CD14-positive monocyte (primary cell): ENCODE data around the gene FAM83G. TPM values are rescaled to one million over a fixed set of nuclear protein-coding genes. Genes with fewer than 3 reads are reported as not detected.

Experiments used
- DNase-seq, 3 donors: peaks; one replicate each; pipeline ENCODE4 v3.0.0-alpha.2; 2011 to 2022
- H2AFZ ChIP-seq: 2 replicates; pipeline ENCODE4 v1.6.0; 2012; ENCODE audit warnings: mild to moderate bottlenecking, low read depth, low read length, inconsistent platforms; ENCODE audit not compliant: insufficient read depth, poor library complexity, severe bottlenecking
- H3K27ac ChIP-seq, 2 donors: 1 replicate in 1 of 2; 2 replicates in 1 of 2; pipeline ENCODE4 v1.5.1; 2012 to 2013; ENCODE audit warnings: low read length in 2 of 2, control low read depth in 1 of 2, inconsistent platforms in 1 of 2, low read depth in 1 of 2, mild to moderate bottlenecking in 1 of 2
- H3K27me3 ChIP-seq, 2 donors: one replicate each; pipeline versions ENCODE4 v1.6.0 to v1.6.1; 2011 to 2013; ENCODE audit warnings: low read length in 2 of 2; ENCODE audit not compliant: control insufficient read depth in 2 of 2, insufficient read depth in 2 of 2
- H3K36me3 ChIP-seq, 2 donors: replicated peaks in 1 of 2; 1 replicate in 1 of 2; 2 replicates in 1 of 2; pipeline versions ENCODE4 v1.5.1 to v1.6.1; 2012 to 2013; ENCODE audit warnings: low read length in 2 of 2, control low read depth in 1 of 2, inconsistent platforms in 1 of 2, mild to moderate bottlenecking in 1 of 2; ENCODE audit not compliant: insufficient read depth in 2 of 2, control insufficient read depth in 1 of 2
- H3K4me1 ChIP-seq, 2 donors: 1 replicate in 1 of 2; 2 replicates in 1 of 2; pipeline versions ENCODE4 v1.5.1 to v1.6.1; 2012 to 2013; ENCODE audit warnings: low read length in 2 of 2, control low read depth in 1 of 2, inconsistent platforms in 1 of 2, mild to moderate bottlenecking in 1 of 2, moderate library complexity in 1 of 2; ENCODE audit not compliant: insufficient read depth in 2 of 2, control insufficient read depth in 1 of 2
- H3K4me2 ChIP-seq: replicated peaks from 2 replicates; pipeline ENCODE3; 2012; ENCODE audit warnings: low read length, moderate library complexity, mild to moderate bottlenecking; ENCODE audit not compliant: poor library complexity, severe bottlenecking; ENCODE audit errors: extremely low read depth
- H3K4me3 ChIP-seq, 3 experiments: fragments of 200-600 bp in 1 of 3; sonication (generic) in 1 of 3; replicated peaks in 1 of 3; 1 replicate in 2 of 3; 2 replicates in 1 of 3; pipeline ENCODE4 v1.5.1; 2011 to 2013; ENCODE audit warnings: low read length in 3 of 3, mild to moderate bottlenecking in 3 of 3, control low read depth in 2 of 3, low read depth in 2 of 3, inconsistent platforms in 1 of 3, moderate library complexity in 1 of 3
- H3K79me2 ChIP-seq: 2 replicates; pipeline ENCODE4 v1.6.0; 2012; ENCODE audit warnings: mild to moderate bottlenecking, control low read depth, inconsistent platforms, low read length, moderate library complexity; ENCODE audit not compliant: insufficient read depth
- H3K9ac ChIP-seq: 2 replicates; pipeline ENCODE4 v1.6.0; 2017; ENCODE audit warnings: low read length, mild to moderate bottlenecking; ENCODE audit not compliant: insufficient read depth, poor library complexity, severe bottlenecking
- H3K9me3 ChIP-seq, 2 donors: replicated peaks in 1 of 2; 1 replicate in 1 of 2; 2 replicates in 1 of 2; pipeline versions ENCODE4 v1.5.1 to v1.6.1; 2012 to 2013; ENCODE audit warnings: low read length in 2 of 2, control low read depth in 1 of 2; ENCODE audit not compliant: control insufficient read depth in 1 of 2, insufficient read depth in 1 of 2
- H4K20me1 ChIP-seq: 2 replicates; pipeline ENCODE4 v1.6.0; 2012; ENCODE audit warnings: mild to moderate bottlenecking, low read length, control low read depth, moderate library complexity; ENCODE audit not compliant: insufficient read depth
- H3K27ac Mint-ChIP-seq, 7 donors: one replicate each; pipeline ENCODE4 v1.8.0; 2020; ENCODE audit warnings: mild to moderate bottlenecking in 7 of 7, mixed read lengths in 7 of 7, moderate library complexity in 6 of 7, inconsistent platforms in 2 of 7
- H3K27me3 Mint-ChIP-seq, 3 donors: one replicate each; pipeline ENCODE4 v1.8.0; 2021 to 2022; ENCODE audit warnings: low read depth in 3 of 3, mild to moderate bottlenecking in 3 of 3, mixed read lengths in 3 of 3, moderate library complexity in 3 of 3, inconsistent platforms in 1 of 3
- H3K36me3 Mint-ChIP-seq, 2 donors: one replicate each; pipeline ENCODE4 v1.8.0; 2020; ENCODE audit warnings: mixed read lengths in 2 of 2, inconsistent platforms in 1 of 2, mild to moderate bottlenecking in 1 of 2
- H3K4me1 Mint-ChIP-seq: one replicate; pipeline ENCODE4 v1.8.0; 2020; ENCODE audit warnings: mild to moderate bottlenecking, mixed read lengths
- H3K4me3 Mint-ChIP-seq, 2 donors: one replicate each; pipeline ENCODE4 v1.8.0; 2020; ENCODE audit warnings: mild to moderate bottlenecking in 2 of 2, mixed read lengths in 2 of 2, moderate library complexity in 1 of 2
- H3K9me3 Mint-ChIP-seq, 7 donors: one replicate each; pipeline ENCODE4 v1.8.0; 2020 to 2022; ENCODE audit warnings: mixed read lengths in 7 of 7, mild to moderate bottlenecking in 6 of 7, moderate library complexity in 6 of 7, inconsistent platforms in 2 of 7
- WGBS: methylation state at CpG from one replicate; pipeline ENCODE4 v1.1.5; 2013; ENCODE audit warnings: missing lambda C conversion rate; ENCODE audit not compliant: insufficient coverage; 5-methylcytosine and 5-hydroxymethylcytosine counted together
- intact Hi-C, 2 donors: fragments of 100-400 bp; cut with micrococcal nuclease; formaldehyde crosslinking; loops; one replicate each; pipeline versions ENCODE4 v1.15.0 to v1.15.1; 2023
- polyA plus RNA-seq, 3 donors: library from polyadenylated mRNA; depleted of rRNA in 1 of 3; unstranded in 2 of 3; stranded (reverse) in 1 of 3; fragments of 300-500 nt in 2 of 3; fragments of >200 nt in 1 of 3; fragmentation: Illumina TruSeq in 2 of 3; gene quantifications; 1 replicate in 2 of 3; 2 replicates in 1 of 3; pipeline ENCODE4 v1.2.3, GENCODE V29; 2012 to 2021
- TF ChIP-seq, protein P1 (sequence below): fragments of 200-600 bp; IDR thresholded peaks from one replicate; pipeline ENCODE4 v1.8.0; 2022; ENCODE audit warnings: antibody characterized with exemption, mild to moderate bottlenecking

FAM83G gene
- polyA plus RNA-seq, 3 donors = 0.04 to 0.17 (median 0.08) TPM

DNA sequence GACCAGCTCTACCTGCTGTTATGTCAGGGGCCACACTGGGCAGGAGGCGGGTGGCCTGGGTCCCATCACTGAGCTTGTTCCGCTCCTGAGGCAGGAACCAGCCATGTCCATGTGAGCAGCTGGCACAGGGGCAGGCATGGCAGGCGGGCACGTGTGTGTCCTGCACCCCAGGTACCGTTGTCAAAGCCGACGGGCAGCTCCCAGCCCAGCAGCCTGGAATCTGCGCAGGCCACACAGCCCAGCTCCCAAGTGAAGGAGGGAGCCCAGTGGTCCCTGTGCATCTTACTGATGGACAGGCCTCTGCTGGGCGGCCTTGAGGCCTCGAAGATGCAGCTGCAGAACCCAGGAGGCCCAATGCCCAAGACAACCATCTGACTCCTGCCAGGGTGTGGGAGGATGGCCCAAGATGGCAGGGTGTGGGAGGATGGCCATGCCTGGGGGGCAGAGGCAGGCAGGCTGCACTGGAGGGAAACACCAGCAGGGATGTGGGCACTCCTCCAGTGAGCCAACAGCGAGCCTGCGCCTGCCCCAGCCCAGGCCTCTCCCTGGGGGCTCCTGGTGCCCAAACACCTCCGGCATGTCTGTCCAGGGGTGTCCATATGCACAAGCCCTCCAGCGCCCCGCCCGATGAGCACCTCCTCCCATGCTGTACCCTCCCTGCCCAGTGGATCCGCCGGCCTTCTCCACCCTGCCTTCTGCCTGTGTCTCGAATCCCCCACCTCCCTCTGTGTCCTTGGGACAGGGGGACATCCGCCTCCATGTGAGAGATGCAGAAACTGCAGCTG, 12.8 kb downstream of the FAM83G start:
- Histone ChIP-seq H3K36me3 (no peaks in the 10 kb centered on the region), H3K27ac (no peak overlapping the region), H3K4me1 (no peaks in the 10 kb centered on the region), H4K20me1 (no peaks in the 10 kb centered on the region), H3K4me3 (no peak overlapping the region), H3K4me2 (no peak overlapping the region), H2AFZ (no peak overlapping the region), H3K9ac (no peak overlapping the region), H3K79me2 (no peaks in the 10 kb centered on the region), H3K27me3 (peaks cover 0 to 11% of the 10 kb centered on the region in 2 donors), H3K9me3 (no peaks in the 10 kb centered on the region)
- H3K27ac Mint-ChIP-seq = peak overlapping the region in 1 of 7 donors; percentile 52
- 96% methylated on average over 14 of the region's 20 CpGs for WGBS
- no peak overlapping the region for H3K4me3 Mint-ChIP-seq
- H3K36me3 Mint-ChIP-seq = peaks cover 0 to 6% of the 10 kb centered on the region in 2 donors
- H3K9me3 Mint-ChIP-seq = peaks cover 4 to 18% (median 11%) of the 10 kb centered on the region in 7 donors
- TF ChIP-seq, protein P1, sequence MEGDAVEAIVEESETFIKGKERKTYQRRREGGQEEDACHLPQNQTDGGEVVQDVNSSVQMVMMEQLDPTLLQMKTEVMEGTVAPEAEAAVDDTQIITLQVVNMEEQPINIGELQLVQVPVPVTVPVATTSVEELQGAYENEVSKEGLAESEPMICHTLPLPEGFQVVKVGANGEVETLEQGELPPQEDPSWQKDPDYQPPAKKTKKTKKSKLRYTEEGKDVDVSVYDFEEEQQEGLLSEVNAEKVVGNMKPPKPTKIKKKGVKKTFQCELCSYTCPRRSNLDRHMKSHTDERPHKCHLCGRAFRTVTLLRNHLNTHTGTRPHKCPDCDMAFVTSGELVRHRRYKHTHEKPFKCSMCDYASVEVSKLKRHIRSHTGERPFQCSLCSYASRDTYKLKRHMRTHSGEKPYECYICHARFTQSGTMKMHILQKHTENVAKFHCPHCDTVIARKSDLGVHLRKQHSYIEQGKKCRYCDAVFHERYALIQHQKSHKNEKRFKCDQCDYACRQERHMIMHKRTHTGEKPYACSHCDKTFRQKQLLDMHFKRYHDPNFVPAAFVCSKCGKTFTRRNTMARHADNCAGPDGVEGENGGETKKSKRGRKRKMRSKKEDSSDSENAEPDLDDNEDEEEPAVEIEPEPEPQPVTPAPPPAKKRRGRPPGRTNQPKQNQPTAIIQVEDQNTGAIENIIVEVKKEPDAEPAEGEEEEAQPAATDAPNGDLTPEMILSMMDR = no peak
- intact Hi-C loops = no loop called here
- H3K27me3 Mint-ChIP-seq = peaks cover 15 to 35% (median 16%) of the 10 kb centered on the region in 3 donors
- peaks cover 7% of the 10 kb centered on the region for H3K4me1 Mint-ChIP-seq
- no peak for DNase-seq

- TF ChIP-seq, protein P1 = no peak
- H3K4me1 ChIP-seq = no peaks in the 10 kb centered on the region
- H3K9me3 ChIP-seq = no peaks in the 10 kb centered on the region
- no peaks in the 10 kb centered on the region for H3K36me3 ChIP-seq
- WGBS = 93% methylated on average over 5 of the region's 6 CpGs
- H3K27me3 ChIP-seq = peaks cover 0 to 11% of the 10 kb centered on the region in 2 donors
- H3K79me2 ChIP-seq = no peaks in the 10 kb centered on the region
- H4K20me1 ChIP-seq = no peaks in the 10 kb centered on the region
- H3K9me3 Mint-ChIP-seq = peaks cover 0 to 13% (median 6%) of the 10 kb centered on the region in 7 donors
- H3K27me3 Mint-ChIP-seq = peaks cover 12 to 31% (median 15%) of the 10 kb centered on the region in 3 donors
- no peak for DNase-seq
- H3K4me3 ChIP-seq = no peak overlapping the region
- no peak overlapping the region for H3K4me3 Mint-ChIP-seq
- H3K4me1 Mint-ChIP-seq = peaks cover 7% of the 10 kb centered on the region
- no peak overlapping the region for H3K27ac Mint-ChIP-seq
- peaks cover 0 to 6% of the 10 kb centered on the region in 2 donors for H3K36me3 Mint-ChIP-seq
- H3K9ac ChIP-seq = no peak overlapping the region
- H3K27ac ChIP-seq = no peak overlapping the region
- H3K4me2 ChIP-seq = no peak overlapping the region
- intact Hi-C loops = no loop called here
- H2AFZ ChIP-seq = no peak overlapping the region
Measured at GRCh38 chr17:18990331-18990730, 14.2 kb downstream of the FAM83G start.
